ENCODE measurements around the gene NUP93. TPM values are rescaled to one million over a fixed set of nuclear protein-coding genes. Genes with fewer than 3 reads are reported as not detected.

Gene NUP93
- total RNA-seq, 2 donors from 2014 or later, result 146 to 149 TPM

DNA sequence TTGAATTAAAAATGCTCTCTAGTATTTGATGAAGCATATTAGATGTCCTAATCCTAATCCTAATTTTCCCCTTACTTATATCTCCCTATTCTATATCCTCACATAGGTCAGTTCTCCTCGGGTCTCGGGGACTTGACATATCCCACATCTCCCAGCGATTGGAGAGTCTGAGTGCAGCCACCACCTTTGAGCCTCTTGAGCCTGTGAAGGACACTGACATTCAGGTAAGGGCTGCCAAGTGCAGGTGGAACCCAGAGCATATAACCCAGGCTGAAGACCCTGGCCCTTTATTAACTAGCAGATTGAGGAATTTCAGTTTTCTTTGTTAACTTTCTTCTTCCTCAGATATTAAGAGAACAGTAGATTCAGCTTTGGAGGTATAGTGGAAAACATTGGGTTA lies 28.5 kb downstream of the NUP93 start:
- peaks cover 26% of the 10 kb centered on the region for H3K9me3 Mint-ChIP-seq
- H3K4me1 ChIP-seq (ENCODE audit: control insufficient read depth, insufficient read depth, low read length), result no peaks in the 10 kb centered on the region
- peaks cover 59% of the 10 kb centered on the region for H3K36me3 ChIP-seq (ENCODE audit: control insufficient read depth, insufficient read depth, low read length)
- 93% methylated on average over 2 to 3 of the region's 3 CpGs for WGBS, 2 experiments (ENCODE audit: insufficient coverage in 1 of 2, insufficient read length in 1 of 2)
- no peak overlapping the region for H3K27ac ChIP-seq (ENCODE audit: low read depth, low read length)
- H3K4me1 Mint-ChIP-seq, result peaks cover 1% of the 10 kb centered on the region
- H3K27me3 ChIP-seq (ENCODE audit: control insufficient read depth, insufficient read depth, low read length, poor library complexity, severe bottlenecking), result no peaks in the 10 kb centered on the region
- H3K27me3 Mint-ChIP-seq (ENCODE audit: insufficient read depth), result no peaks in the 10 kb centered on the region
- no peak overlapping the region for H3K4me3 Mint-ChIP-seq
- no peak overlapping the region for H3K4me3 ChIP-seq (ENCODE audit: low read length)
- H3K27ac Mint-ChIP-seq, result no peak overlapping the region
- TF ChIP-seq, protein P1, sequence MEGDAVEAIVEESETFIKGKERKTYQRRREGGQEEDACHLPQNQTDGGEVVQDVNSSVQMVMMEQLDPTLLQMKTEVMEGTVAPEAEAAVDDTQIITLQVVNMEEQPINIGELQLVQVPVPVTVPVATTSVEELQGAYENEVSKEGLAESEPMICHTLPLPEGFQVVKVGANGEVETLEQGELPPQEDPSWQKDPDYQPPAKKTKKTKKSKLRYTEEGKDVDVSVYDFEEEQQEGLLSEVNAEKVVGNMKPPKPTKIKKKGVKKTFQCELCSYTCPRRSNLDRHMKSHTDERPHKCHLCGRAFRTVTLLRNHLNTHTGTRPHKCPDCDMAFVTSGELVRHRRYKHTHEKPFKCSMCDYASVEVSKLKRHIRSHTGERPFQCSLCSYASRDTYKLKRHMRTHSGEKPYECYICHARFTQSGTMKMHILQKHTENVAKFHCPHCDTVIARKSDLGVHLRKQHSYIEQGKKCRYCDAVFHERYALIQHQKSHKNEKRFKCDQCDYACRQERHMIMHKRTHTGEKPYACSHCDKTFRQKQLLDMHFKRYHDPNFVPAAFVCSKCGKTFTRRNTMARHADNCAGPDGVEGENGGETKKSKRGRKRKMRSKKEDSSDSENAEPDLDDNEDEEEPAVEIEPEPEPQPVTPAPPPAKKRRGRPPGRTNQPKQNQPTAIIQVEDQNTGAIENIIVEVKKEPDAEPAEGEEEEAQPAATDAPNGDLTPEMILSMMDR (conservative IDR thresholded peaks at IDR 0.05), result no peak
- DNase-seq, result no peak
- no peak overlapping the region for H3K9ac ChIP-seq (ENCODE audit: extremely low read depth, low read length, poor library complexity, severe bottlenecking)
- peaks cover 67% of the 10 kb centered on the region for H3K36me3 Mint-ChIP-seq (ENCODE audit: low read depth)
- peaks cover 21% of the 10 kb centered on the region for H3K9me3 ChIP-seq (ENCODE audit: control insufficient read depth, low read length)

DNA sequence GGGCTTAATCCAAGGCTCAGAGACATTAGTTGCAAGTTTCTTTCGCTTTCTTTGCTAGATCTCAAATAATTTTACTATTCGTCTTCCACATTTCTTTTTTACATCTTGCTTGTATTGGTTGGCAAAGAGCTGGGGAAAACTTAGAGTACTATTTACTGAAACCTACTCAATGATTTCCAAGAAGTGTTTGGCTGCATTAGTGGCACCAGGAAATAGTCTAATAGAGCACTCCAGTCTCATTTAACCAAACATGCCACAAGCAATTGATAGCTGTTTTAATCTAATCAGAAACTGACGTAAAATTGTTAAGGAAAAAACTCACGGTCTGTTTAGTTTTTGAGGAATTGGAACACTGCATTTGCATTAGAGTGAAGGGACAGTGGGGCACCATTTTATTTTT lies 29.0 kb downstream of the NUP93 start:
- WGBS, 2 experiments (ENCODE audit: insufficient coverage in 1 of 2, insufficient read length in 1 of 2), result 93 to 97% methylated on average over 4 of the region's 4 CpGs
- no peak for DNase-seq
- Mint-ChIP-seq H3K27ac (no peak overlapping the region), H3K9me3 (peaks cover 21% of the 10 kb centered on the region), H3K27me3 (ENCODE audit: insufficient read depth) (no peaks in the 10 kb centered on the region), H3K4me1 (peaks cover 5% of the 10 kb centered on the region), H3K4me3 (no peak overlapping the region), H3K36me3 (ENCODE audit: low read depth) (peaks cover 67% of the 10 kb centered on the region)
- TF ChIP-seq, protein P1 (conservative IDR thresholded peaks at IDR 0.05), result no peak
- Histone ChIP-seq H3K4me1 (ENCODE audit: control insufficient read depth, insufficient read depth, low read length) (no peaks in the 10 kb centered on the region), H3K9ac (ENCODE audit: extremely low read depth, low read length, poor library complexity, severe bottlenecking) (no peak overlapping the region), H3K36me3 (ENCODE audit: control insufficient read depth, insufficient read depth, low read length) (peaks cover 56% of the 10 kb centered on the region), H3K4me3 (ENCODE audit: low read length) (no peak overlapping the region), H3K27me3 (ENCODE audit: control insufficient read depth, insufficient read depth, low read length, poor library complexity, severe bottlenecking) (no peaks in the 10 kb centered on the region), H3K27ac (ENCODE audit: low read depth, low read length) (no peak overlapping the region), H3K9me3 (ENCODE audit: control insufficient read depth, low read length) (peaks cover 18% of the 10 kb centered on the region)

DNA sequence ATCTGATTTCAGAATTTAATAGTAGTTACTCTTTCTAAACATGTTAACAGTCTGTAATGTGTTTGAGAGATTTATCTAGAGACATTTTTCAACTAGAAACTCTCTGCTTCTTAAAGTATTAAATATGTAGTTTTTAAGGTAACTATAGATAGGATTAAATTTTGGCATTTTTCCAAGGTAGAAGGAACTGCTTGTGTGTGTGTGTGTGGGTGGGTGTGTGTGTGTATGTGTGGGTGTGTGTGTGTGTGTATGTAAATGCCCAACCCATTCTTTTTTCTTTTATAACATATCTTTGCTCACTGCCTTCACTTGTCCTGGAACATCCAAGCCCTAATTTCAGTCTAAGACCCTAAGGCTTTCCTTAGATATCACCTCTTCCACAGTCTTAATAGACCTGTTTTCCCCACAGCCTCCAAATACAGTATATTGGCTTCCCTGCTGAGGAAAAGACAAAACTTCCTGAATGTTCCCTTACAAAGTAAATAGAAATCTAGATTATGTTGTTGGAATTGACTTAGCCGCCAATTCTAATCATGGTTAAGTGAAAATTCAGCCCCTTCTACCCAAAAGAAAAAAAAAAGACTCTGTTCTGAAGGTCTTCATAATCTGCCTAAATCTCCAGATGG lies 33.5 kb downstream of the NUP93 start:
- TF ChIP-seq, protein P1 (conservative IDR thresholded peaks at IDR 0.05), result no peak
- H3K36me3 ChIP-seq (ENCODE audit: control insufficient read depth, insufficient read depth, low read length), result peaks cover 42% of the 10 kb centered on the region

More for the DNA sequence above, 33.5 kb downstream of the NUP93 start:
- no peak for DNase-seq
- no peaks in the 10 kb centered on the region for H3K4me1 ChIP-seq (ENCODE audit: control insufficient read depth, insufficient read depth, low read length)
- no peak overlapping the region for H3K27ac Mint-ChIP-seq
- no peak overlapping the region for H3K9ac ChIP-seq (ENCODE audit: extremely low read depth, low read length, poor library complexity, severe bottlenecking)
- no peak overlapping the region for H3K27ac ChIP-seq (ENCODE audit: low read depth, low read length)
- WGBS, 2 experiments (ENCODE audit: insufficient coverage in 1 of 2, insufficient read length in 1 of 2), result 100% methylated on average over 1 of the region's 1 CpG; no CpG with 5 or more reads in 1 of the 2 experiments
- no peaks in the 10 kb centered on the region for H3K9me3 ChIP-seq (ENCODE audit: control insufficient read depth, low read length)
- H3K27me3 Mint-ChIP-seq (ENCODE audit: insufficient read depth), result no peaks in the 10 kb centered on the region
- H3K4me3 Mint-ChIP-seq, result no peak overlapping the region
- no peak overlapping the region for H3K4me3 ChIP-seq (ENCODE audit: low read length)
- H3K27me3 ChIP-seq (ENCODE audit: control insufficient read depth, insufficient read depth, low read length, poor library complexity, severe bottlenecking), result no peaks in the 10 kb centered on the region
- no peaks in the 10 kb centered on the region for H3K9me3 Mint-ChIP-seq
- peaks cover 43% of the 10 kb centered on the region for H3K36me3 Mint-ChIP-seq (ENCODE audit: low read depth)
- H3K4me1 Mint-ChIP-seq, result peaks cover 5% of the 10 kb centered on the region
